Prostate gland (tissue), 1 donor: ENCODE measurements around the gene DNM2.

ENCODE experiments used
- POLR2A ChIP-seq: fragments of 450-650 bp; IDR thresholded peaks from one replicate; pipeline ENCODE4 v1.6.1; 2016; ENCODE audit warnings: antibody characterized with exemption, mild to moderate bottlenecking
- POLR2AphosphoS5 ChIP-seq: sonication (generic); formaldehyde crosslinking; IDR thresholded peaks from one replicate; pipeline ENCODE4 v1.6.1; 2017; ENCODE audit warnings: antibody characterized with exemption

DNA sequence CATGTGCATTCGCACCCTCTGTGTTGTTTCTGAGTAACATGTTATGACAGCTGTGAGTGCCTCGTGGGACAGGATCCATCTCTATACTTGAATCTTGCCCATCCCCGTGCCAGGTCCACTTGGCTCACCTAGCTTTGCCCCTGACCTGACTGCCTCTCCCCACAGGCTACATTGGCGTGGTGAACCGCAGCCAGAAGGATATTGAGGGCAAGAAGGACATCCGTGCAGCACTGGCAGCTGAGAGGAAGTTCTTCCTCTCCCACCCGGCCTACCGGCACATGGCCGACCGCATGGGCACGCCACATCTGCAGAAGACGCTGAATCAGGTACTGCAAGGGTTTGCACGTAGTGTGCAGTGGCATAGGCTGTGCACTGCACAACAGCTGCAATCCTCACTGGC lies 64.9 kb downstream of the DNM2 start:
- TF ChIP-seq POLR2AphosphoS5 (no peak), POLR2A (no peak)
